HG03097 (cell line): ENCODE measurements around the gene ASB13.
"Not testable (repeated sequence)": the region's sequence is repeated elsewhere in the genome, so short reads cannot be mapped to it uniquely, and the experiment has no call there.

ENCODE experiments used
- ATAC-seq: cut with Tn5 transposase; IDR thresholded peaks from one replicate; pipeline ENCODE4 v1.9.1; 2021; ENCODE audit not compliant: unreplicated experiment, low FRiP score

Gene ASB13

GRCh38 chr10:5593347-5593746 lies 73.0 kb downstream of the ASB13 start:
- ATAC-seq, result not testable (repeated sequence)

DNA sequence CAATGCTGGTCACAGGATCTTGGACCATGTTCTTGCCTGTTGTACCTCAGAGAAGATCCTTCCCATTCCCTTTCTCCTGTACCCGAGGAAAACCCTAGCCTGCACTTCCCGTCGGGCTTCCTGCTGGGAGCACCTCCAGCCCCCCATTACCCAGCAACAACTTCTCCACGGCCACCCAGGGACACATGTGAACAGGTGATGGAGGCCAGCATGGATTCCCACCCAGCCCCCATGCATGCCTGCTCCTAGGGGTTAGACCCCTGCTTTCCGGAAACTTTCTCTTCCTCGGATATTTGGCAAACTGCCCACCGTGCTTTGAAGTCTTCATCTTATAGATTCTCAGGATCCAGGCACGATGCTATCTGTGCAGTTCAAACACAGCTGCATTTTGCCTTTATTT lies 74.3 kb downstream of the ASB13 start:
- ATAC-seq, result no peak

DNA sequence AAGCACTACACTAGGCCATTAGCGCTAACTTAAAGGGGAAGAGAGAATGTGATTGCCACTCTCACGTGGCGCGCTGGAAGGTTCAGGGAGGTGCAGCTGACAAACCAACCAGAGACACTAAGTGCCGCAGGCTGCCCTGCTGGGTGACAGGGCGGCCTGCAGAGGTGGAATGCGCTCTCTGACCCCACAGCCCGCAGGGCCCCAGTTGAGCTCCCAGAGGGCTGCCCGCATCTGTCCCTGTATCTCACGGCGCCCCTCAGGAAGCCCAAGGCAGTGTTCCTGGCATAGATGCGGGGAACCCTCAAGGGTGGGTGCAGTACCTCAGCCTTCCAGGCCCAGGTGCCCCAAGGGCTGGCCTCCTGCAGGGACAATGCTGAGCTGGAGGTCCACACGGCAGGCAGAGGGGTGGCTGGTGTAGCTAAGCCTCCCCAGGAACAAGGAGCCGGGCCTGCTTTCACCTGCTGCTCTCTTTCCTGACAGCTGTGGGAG lies 75.0 kb downstream of the ASB13 start:
- ATAC-seq, result no peak

GRCh38 chr10:5590816-5591215 lies 75.6 kb downstream of the ASB13 start:
- no peak for ATAC-seq

- ATAC-seq, result no peak
Observed at GRCh38 chr10:5589661-5590511, 76.5 kb downstream of the ASB13 start.

DNA sequence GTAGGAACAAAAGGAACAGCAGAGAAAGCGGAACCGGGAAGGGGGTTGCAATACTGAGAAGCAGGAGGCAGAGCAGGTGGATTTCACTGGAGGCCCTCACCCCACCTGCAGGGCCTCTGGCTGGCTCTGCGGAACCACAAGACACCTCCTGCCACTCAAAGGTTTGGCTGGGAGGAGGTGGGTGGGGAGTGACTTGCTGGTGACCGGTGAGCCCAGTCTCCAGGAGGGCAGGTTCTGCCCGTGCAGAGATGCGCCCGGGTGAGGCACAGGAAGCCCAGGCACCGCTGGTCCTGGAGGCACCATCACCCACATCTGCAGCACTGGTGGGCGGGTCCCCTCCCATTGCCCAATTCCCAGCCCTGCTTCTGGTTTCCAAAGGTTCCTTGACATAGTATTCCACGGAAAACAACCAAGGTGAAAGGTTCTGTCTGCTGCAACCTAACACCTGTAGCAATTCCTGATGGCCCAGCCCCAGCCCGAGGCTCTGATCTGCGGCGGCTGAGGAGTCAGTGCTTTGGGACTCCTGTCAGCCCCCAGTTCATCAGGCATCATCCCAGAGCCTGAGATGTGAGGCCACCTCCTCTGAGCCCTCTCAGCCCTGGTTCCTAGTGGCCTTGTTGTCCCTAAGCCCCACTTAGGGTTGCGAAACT lies 77.3 kb downstream of the ASB13 start:
- no peak for ATAC-seq
